Adrenal gland (tissue), 12 donors: Measurements from ENCODE around the gene CCDC187. TPM values are rescaled to one million over a fixed set of nuclear protein-coding genes. Genes with fewer than 3 reads are reported as not detected.

ENCODE experiments used
- DNase-seq, 7 donors: peaks; one replicate each; pipeline ENCODE4 v3.0.0-alpha.2; 2019 to 2020
- H3K27ac ChIP-seq, 5 donors: fragments of 200-600 bp; sonication (generic) in 4 of 5; 1 replicate in 3 of 5; 2 replicates in 2 of 5; pipeline versions ENCODE4 v1.5.1 to v1.8.0; 2016 to 2020; ENCODE audit warnings: mild to moderate bottlenecking in 1 of 5
- H3K27me3 ChIP-seq: fragments of 200-600 bp; 2 replicates; pipeline ENCODE4 v1.8.0; 2021
- H3K36me3 ChIP-seq, 2 donors: fragments of 200-600 bp; replicated peaks in 1 of 2; 1 replicate in 1 of 2; 2 replicates in 1 of 2; pipeline versions ENCODE4 v1.5.1 to v1.8.0; 2018 to 2022
- H3K4me1 ChIP-seq, 2 donors: fragments of 200-600 bp; replicated peaks in 1 of 2; 1 replicate in 1 of 2; 2 replicates in 1 of 2; pipeline versions ENCODE4 v1.5.1 to v1.8.0; 2018 to 2021
- H3K4me3 ChIP-seq, 4 donors: fragments of 200-600 bp; sonication (generic) in 3 of 4; one replicate each; pipeline ENCODE4 v1.5.1; 2016 to 2018
- H3K9me3 ChIP-seq, 3 donors: fragments of 200-600 bp; sonication (generic) in 1 of 3; replicated peaks in 1 of 3; 1 replicate in 2 of 3; 2 replicates in 1 of 3; pipeline versions ENCODE4 v1.5.1 to v1.8.0; 2016 to 2021
- POLR2A ChIP-seq, 2 donors: fragments of 450-650 bp; IDR thresholded peaks; one replicate each; pipeline ENCODE4 v1.6.1; 2017; ENCODE audit warnings: antibody characterized with exemption in 2 of 2, mild to moderate bottlenecking in 2 of 2, moderate library complexity in 1 of 2
- WGBS, 4 donors: extraction: QIAGEN DNeasy Blood & Tissue Kit in 2 of 4; methylation state at CpG; one replicate each; pipeline versions ENCODE4 v1.1.5 to v1.1.7; 2013 to 2017; 5-methylcytosine and 5-hydroxymethylcytosine counted together
- intact Hi-C, 2 donors: fragments of 100-400 bp; cut with DNase I; formaldehyde crosslinking; loops; one replicate each; pipeline versions ENCODE4 v1.14.1 to v1.15.0; 2022 to 2023
- polyA plus RNA-seq, 3 donors: library from polyadenylated mRNA; stranded (reverse); fragments of 200-250 nt in 2 of 3; fragments of 350-450 nt in 1 of 3; fragmentation: Illumina TruSeq in 1 of 3; extraction: RNeasy Lipid Tissue Mini Kit (QIAGEN cat#74804) in 1 of 3; gene quantifications; one replicate each; pipeline ENCODE4 v1.2.3, GENCODE V29; 2013 to 2014
- total RNA-seq, 9 donors: library from RNA; depleted of rRNA in 4 of 9; stranded (reverse); fragments of >200 nt in 4 of 9; fragments of 120-200 nt in 1 of 9; fragmentation: NEBNext Ultra II Directional in 1 of 9; extraction: Animal tissue kit (Norgen Biotek cat#: 25700) in 1 of 9; gene quantifications; one replicate each; pipeline versions ENCODE4 v1.1.0 to v1.2.4, GENCODE V29; 2013 to 2023
- TF ChIP-seq, protein P1 (sequence below), 6 experiments: fragments of 450-650 bp in 4 of 6; fragments of 200-600 bp in 2 of 6; sonication (generic) in 1 of 6; IDR thresholded peaks; 1 replicate in 5 of 6; 2 replicates in 1 of 6; pipeline versions ENCODE4 v1.5.1 to v1.8.0; 2016 to 2021; ENCODE audit warnings: antibody characterized with exemption in 6 of 6, mild to moderate bottlenecking in 2 of 6, moderate library complexity in 1 of 6
- donor health status: healthy with polysubstance abuse.
- donor health status: Bipolar disorder and iron deficiency.
- donor health status: DM: yes; HTN: yes; CAD: no.
- donor health status: DM: no; HTN: no; CAD: no.
- donor health status: DM: no; HTN: no; CAD: no.
- donor health status: DM: yes; HTN: yes; CAD: no.

CCDC187 gene
- total and polyA plus RNA-seq, 12 donors, result under 0.01 to 0.44 (median 0.08) TPM; not detected in 1

DNA sequence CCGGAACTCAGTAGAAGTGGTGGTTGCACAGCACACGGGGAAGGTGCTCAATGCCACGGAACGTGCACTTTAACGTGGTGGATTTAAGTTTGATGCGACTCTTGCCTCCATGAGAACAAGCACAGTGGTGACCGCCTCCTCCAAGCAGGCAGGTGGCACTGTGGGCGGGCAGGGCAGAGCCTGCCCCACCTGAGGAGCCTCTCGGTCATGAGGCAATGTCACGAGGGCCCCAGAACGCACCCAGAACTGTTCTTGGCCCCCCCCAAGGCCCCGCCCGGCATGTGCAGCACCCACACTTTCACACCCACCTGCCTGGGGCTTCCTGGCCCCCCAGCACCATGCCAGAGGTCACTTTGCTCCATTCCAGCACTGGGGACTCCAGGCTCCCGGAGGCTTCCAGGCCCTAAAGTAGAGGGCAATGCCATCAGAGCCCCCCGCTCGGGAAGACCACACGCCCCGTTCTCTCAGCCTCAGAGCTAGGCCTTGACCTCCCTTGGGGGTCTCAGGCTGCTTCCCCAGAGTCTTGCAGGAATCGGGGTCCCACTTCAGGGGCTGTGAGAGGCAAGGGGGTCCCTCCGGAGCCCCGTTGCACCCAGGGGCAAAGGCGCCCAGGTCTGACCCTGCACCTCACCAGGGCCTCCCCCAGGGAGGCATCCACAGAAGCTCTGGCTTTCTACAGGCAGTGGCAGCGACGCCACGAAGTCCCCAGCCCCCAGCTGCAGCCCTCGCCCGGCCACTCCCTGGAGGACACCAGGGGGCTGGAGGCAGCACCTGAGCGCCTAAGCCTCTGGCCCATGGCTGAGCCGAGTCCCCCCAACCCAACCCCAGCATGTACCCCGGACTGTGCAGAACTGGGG, 14.0 kb downstream of the CCDC187 start:
- H3K4me1 ChIP-seq, result no peaks in the 10 kb centered on the region
- no peak for DNase-seq
- intact Hi-C loops, result loop anchor here (10.0 kb wide), 2 partner anchors 115 to 145 kb away; no protein-coding TSS in a partner anchor
- no peaks in the 10 kb centered on the region for H3K36me3 ChIP-seq
- peaks cover 12% of the 10 kb centered on the region for H3K27me3 ChIP-seq
- TF ChIP-seq, protein P1, sequence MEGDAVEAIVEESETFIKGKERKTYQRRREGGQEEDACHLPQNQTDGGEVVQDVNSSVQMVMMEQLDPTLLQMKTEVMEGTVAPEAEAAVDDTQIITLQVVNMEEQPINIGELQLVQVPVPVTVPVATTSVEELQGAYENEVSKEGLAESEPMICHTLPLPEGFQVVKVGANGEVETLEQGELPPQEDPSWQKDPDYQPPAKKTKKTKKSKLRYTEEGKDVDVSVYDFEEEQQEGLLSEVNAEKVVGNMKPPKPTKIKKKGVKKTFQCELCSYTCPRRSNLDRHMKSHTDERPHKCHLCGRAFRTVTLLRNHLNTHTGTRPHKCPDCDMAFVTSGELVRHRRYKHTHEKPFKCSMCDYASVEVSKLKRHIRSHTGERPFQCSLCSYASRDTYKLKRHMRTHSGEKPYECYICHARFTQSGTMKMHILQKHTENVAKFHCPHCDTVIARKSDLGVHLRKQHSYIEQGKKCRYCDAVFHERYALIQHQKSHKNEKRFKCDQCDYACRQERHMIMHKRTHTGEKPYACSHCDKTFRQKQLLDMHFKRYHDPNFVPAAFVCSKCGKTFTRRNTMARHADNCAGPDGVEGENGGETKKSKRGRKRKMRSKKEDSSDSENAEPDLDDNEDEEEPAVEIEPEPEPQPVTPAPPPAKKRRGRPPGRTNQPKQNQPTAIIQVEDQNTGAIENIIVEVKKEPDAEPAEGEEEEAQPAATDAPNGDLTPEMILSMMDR (IDR thresholded peaks at IDR 0.05), result no peak
- no peak for TF ChIP-seq POLR2A (IDR thresholded peaks at IDR 0.05)
- H3K9me3 ChIP-seq, result no peaks in the 10 kb centered on the region
- H3K27ac ChIP-seq, result no peak overlapping the region
- H3K4me3 ChIP-seq, result no peak overlapping the region
- WGBS, 4 donors, result 85 to 93% (median 87%) methylated on average over 13 to 30 of the region's 30 CpGs

DNA sequence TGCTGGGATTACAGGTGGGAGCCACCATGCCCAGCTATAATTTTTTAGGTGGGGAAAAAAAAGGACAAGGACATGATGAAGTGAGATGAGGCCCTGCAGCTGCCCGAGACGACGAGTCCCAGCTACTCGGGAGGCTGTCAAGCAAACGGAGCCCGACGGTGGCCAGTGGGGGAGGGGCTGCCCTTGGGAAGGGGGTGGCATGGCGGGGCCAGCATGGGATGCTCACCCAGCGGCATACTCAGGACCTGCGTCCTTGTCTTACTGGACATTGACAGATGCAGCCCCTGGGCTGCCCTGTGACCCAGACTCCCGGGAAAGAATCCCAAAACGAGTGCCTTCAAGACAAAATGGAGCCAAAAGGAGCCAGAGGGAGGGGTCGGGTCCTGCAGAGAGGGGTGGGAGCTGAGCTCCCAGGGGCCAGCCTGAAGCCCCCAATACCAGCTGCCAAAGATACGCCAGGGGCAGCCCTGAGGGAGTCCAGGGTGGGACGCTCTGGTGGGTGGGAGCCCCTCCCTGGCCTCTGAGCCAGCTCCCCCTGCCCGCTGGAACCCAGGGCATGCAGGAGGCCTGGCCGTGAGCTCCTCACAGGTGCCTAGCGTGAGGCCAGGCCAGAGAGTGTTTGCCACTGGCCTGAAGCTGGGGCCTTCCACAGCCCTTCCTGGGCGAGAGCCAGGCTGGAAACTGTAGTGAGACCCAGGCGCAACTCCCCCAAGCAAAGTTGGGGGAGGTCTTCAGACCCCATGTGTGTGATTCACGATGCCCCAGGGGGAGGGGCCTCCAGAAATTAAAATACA, 15.7 kb downstream of the CCDC187 start:
- no peak overlapping the region for H3K27ac ChIP-seq
- H3K27me3 ChIP-seq, result peaks cover 15% of the 10 kb centered on the region
- 46 to 59% (median 48%) methylated on average over 9 to 21 of the region's 21 CpGs for WGBS, 4 donors
- no peak overlapping the region for H3K4me3 ChIP-seq
- no peak for DNase-seq
- no peaks in the 10 kb centered on the region for H3K9me3 ChIP-seq
- intact Hi-C loops, result loop anchor here (10.0 kb wide), 2 partner anchors 113 to 143 kb away; no protein-coding TSS in a partner anchor
- TF ChIP-seq, protein P1 (IDR thresholded peaks at IDR 0.05), result no peak
- TF ChIP-seq POLR2A (IDR thresholded peaks at IDR 0.05), result no peak
- no peaks in the 10 kb centered on the region for H3K36me3 ChIP-seq
- H3K4me1 ChIP-seq, result no peaks in the 10 kb centered on the region

DNA sequence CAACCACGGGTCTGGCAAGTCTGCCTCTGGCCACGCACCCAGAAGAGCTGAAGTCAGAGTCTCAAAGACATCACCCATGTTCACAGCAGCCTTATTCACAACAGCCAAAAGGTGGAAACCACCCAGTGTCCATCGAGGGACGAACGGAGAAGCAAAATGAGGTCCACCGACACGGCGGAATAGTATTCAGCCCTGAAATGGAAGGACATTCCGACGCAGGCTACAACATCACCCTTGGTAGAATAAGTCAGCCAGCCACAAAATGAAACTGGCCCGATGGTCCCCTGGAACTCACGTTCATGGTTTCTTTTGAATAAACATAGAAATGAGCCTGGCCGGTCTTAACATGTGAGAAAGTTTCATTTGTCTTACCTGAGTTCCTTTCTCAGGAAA, 16.9 kb downstream of the CCDC187 start:
- no peak for DNase-seq
- no peaks in the 10 kb centered on the region for H3K4me1 ChIP-seq
- no peaks in the 10 kb centered on the region for H3K9me3 ChIP-seq
- intact Hi-C loops, result loop anchor here (10.0 kb wide), 2 partner anchors 112 to 142 kb away; no protein-coding TSS in a partner anchor
- WGBS, 4 donors, result 83 to 90% (median 87%) methylated on average over 13 of the region's 13 CpGs
- H3K4me3 ChIP-seq, result no peak overlapping the region
- H3K27ac ChIP-seq, result no peak overlapping the region
- H3K36me3 ChIP-seq, result no peaks in the 10 kb centered on the region
- no peak for TF ChIP-seq POLR2A (IDR thresholded peaks at IDR 0.05)
- TF ChIP-seq, protein P1 (IDR thresholded peaks at IDR 0.05), result no peak
- H3K27me3 ChIP-seq, result peaks cover 15% of the 10 kb centered on the region

DNA sequence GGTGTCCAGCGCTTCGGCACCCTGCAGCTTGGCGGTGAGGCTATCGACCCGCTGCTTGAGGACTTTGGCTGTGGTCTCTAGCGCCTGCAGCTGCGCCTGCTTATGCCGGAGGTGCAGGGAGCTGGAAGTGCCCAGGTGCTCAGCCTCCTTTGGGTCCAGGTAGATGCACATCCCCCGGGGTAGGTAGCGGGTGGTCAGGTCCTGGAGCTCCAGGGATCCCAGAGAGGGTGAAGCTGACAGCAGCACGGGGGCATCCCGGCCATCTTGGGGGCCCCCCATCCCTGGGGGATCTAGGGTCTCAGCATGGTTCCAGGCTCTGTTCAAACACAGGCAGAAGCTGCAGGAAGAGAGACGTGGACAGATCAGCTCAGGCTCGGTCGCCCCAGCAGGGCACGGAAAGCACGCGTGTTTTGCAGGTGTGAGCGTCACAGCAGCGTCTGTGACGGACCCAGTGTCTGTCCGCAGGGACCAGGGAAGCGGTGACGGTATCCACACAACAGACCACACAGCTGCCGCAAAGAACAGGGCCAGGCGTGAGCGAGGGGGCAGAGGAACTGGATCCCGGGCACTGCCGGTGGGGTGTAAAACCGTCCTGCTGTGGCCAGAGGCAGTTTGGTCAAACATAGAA, 17.4 kb downstream of the CCDC187 start:
- intact Hi-C loops, result loop anchor here (10.0 kb wide), 2 partner anchors 112 to 142 kb away; no protein-coding TSS in a partner anchor
- TF ChIP-seq POLR2A (IDR thresholded peaks at IDR 0.05), result no peak
- TF ChIP-seq, protein P1 (IDR thresholded peaks at IDR 0.05), result no peak
- H3K27me3 ChIP-seq, result peaks cover 15% of the 10 kb centered on the region

More for the DNA sequence above, 17.4 kb downstream of the CCDC187 start:
- H3K4me1 ChIP-seq, result no peaks in the 10 kb centered on the region
- H3K36me3 ChIP-seq, result no peaks in the 10 kb centered on the region
- H3K27ac ChIP-seq, result no peak overlapping the region
- no peak overlapping the region for H3K4me3 ChIP-seq
- no peaks in the 10 kb centered on the region for H3K9me3 ChIP-seq
- DNase-seq, result no peak
- 80 to 84% (median 84%) methylated on average over 24 to 30 of the region's 30 CpGs for WGBS, 4 donors
